PFSK-1 (cell line): ENCODE data around the gene CAMKMT.

Source experiments
- POLR2AphosphoS5 ChIP-seq: IDR thresholded peaks from 2 replicates; pipeline ENCODE4 v1.6.1; 2012; ENCODE audit warnings: low read depth, mild to moderate bottlenecking, control low read depth, low read length, moderate library complexity
- SIN3A ChIP-seq: IDR thresholded peaks from 2 replicates; pipeline ENCODE4 v1.6.1; 2012; ENCODE audit warnings: mild to moderate bottlenecking, low read length, moderate library complexity, borderline replicate concordance; ENCODE audit not compliant: insufficient read depth
- TAF1 ChIP-seq: IDR thresholded peaks from 2 replicates; pipeline ENCODE4 v1.6.1; 2012; ENCODE audit warnings: low read length, control low read depth, borderline replicate concordance; ENCODE audit not compliant: insufficient read depth
- TF ChIP-seq, protein P1 (sequence below), 2 experiments: IDR thresholded peaks; 2 replicates each; pipeline versions ENCODE4 v1.6.1 to v1.8.0; 2011 to 2012; ENCODE audit warnings: low read depth in 2 of 2, low read length in 2 of 2, control low read depth in 1 of 2, inconsistent platforms in 1 of 2, mild to moderate bottlenecking in 1 of 2, moderate library complexity in 1 of 2; ENCODE audit not compliant: insufficient read depth in 1 of 2

DNA sequence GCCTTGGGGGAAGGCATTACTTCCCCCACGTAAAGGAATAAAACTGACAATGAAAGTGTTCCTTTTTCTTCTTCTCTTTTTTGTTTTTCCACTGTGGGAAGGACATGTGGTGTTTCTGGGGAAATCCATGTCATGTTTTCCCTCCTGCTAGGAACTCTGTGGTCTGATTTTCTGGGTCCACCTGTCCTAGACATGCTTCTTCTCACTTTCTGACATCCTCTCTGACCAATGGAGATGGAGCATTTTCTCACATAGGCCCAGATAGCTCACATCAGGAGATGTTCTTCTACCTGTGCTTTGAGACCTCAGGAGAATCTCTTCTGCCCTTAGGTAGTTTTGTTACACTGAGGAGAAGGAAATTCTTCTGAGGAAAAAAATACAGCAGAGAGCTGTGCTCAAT is 327.8 kb downstream of the CAMKMT start:
- TF ChIP-seq TAF1: no peak
- TF ChIP-seq, protein P1, sequence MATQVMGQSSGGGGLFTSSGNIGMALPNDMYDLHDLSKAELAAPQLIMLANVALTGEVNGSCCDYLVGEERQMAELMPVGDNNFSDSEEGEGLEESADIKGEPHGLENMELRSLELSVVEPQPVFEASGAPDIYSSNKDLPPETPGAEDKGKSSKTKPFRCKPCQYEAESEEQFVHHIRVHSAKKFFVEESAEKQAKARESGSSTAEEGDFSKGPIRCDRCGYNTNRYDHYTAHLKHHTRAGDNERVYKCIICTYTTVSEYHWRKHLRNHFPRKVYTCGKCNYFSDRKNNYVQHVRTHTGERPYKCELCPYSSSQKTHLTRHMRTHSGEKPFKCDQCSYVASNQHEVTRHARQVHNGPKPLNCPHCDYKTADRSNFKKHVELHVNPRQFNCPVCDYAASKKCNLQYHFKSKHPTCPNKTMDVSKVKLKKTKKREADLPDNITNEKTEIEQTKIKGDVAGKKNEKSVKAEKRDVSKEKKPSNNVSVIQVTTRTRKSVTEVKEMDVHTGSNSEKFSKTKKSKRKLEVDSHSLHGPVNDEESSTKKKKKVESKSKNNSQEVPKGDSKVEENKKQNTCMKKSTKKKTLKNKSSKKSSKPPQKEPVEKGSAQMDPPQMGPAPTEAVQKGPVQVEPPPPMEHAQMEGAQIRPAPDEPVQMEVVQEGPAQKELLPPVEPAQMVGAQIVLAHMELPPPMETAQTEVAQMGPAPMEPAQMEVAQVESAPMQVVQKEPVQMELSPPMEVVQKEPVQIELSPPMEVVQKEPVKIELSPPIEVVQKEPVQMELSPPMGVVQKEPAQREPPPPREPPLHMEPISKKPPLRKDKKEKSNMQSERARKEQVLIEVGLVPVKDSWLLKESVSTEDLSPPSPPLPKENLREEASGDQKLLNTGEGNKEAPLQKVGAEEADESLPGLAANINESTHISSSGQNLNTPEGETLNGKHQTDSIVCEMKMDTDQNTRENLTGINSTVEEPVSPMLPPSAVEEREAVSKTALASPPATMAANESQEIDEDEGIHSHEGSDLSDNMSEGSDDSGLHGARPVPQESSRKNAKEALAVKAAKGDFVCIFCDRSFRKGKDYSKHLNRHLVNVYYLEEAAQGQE (IDR thresholded peaks at IDR 0.05; ENCODE audit: insufficient read depth in 1 of 2, low read depth in 2 of 2, low read length in 2 of 2): no peak
- no peak for TF ChIP-seq POLR2AphosphoS5
- TF ChIP-seq SIN3A: no peak
